Measurements from ENCODE around the gene PPP5C.

GRCh38 chr19:46428239-46429135 lies 81.6 kb downstream of the PPP5C start, which contains the start of gene PNMA8C:
- TF ChIP-seq POLR2A (IDR thresholded peaks at IDR 0.05; ENCODE audit: extremely low read depth, insufficient read length) (no peak), CTCF (IDR thresholded peaks at IDR 0.05; ENCODE audit: low read depth, low read length) (no peak), MAX (IDR thresholded peaks at IDR 0.05; ENCODE audit: low read depth, low read length) (no peak)
